ENCODE measurements around the gene PARVA.

The PARVA gene

GRCh38 chr11:12567746-12568460 lies 190.5 kb downstream of the PARVA start:
- no peak for DNase-seq

- DNase-seq = no peak
Observed at GRCh38 chr11:12569499-12570425, 192.4 kb downstream of the PARVA start.

- DNase-seq = no peak
Observed at GRCh38 chr11:12573707-12574485, 196.5 kb downstream of the PARVA start.

- no peak for DNase-seq
Observed at GRCh38 chr11:12577725-12578644, 200.6 kb downstream of the PARVA start.

- no peak for DNase-seq
Observed at GRCh38 chr11:12581416-12581815, 204.0 kb downstream of the PARVA start.

GRCh38 chr11:12581923-12582322 lies 204.6 kb downstream of the PARVA start:
- no peak for DNase-seq

Measured in activated T-cell treated with anti-CD3 and anti-CD28 coated beads, Interleukin-2, amount 50 U/mL, for 48 hours (primary cell).